T-helper 17 cell (primary cell): ENCODE results near the gene ITPRID2. TPM values are rescaled to one million over a fixed set of nuclear protein-coding genes. Genes with fewer than 3 reads are reported as not detected.

Experiments used
- ATAC-seq: fragments of 150-1000 bp; cut with Tn5 transposase; 2 replicates; pipeline ENCODE4 v1.10.0; 2021; ENCODE audit warnings: mild to moderate bottlenecking, moderate library complexity
- DNase-seq, 3 donors: peaks; one replicate each; pipeline versions ENCODE4 v3.0.0 to v3.0.0-alpha.2; 2020 to 2021
- H3K9me3 ChIP-seq: one replicate; pipeline ENCODE4 v1.7.0; 2013; ENCODE audit warnings: low read length, mild to moderate bottlenecking; ENCODE audit not compliant: control insufficient read depth, poor library complexity, severe bottlenecking
- H3K27ac Mint-ChIP-seq: one replicate; pipeline ENCODE4 v1.8.0; 2022; ENCODE audit warnings: mild to moderate bottlenecking, moderate library complexity, mixed read lengths
- H3K27me3 Mint-ChIP-seq: one replicate; pipeline ENCODE4 v1.8.0; 2022; ENCODE audit warnings: mixed read lengths
- H3K36me3 Mint-ChIP-seq: one replicate; pipeline ENCODE4 v1.8.0; 2022; ENCODE audit warnings: low read depth, mixed read lengths
- H3K4me1 Mint-ChIP-seq: one replicate; pipeline ENCODE4 v1.8.0; 2022; ENCODE audit warnings: mild to moderate bottlenecking, mixed read lengths
- H3K4me3 Mint-ChIP-seq: one replicate; pipeline ENCODE4 v1.8.0; 2022; ENCODE audit warnings: mild to moderate bottlenecking, moderate library complexity, mixed read lengths
- total RNA-seq, 4 donors: library from RNA in 2 of 4; stranded (reverse) in 2 of 4; gene quantifications; one replicate each; pipeline ENCODE4 v1.2.3 and lab custom pipeline; 2022 to 2026

Gene ITPRID2
- total RNA-seq = 10 to 100 TPM; 32.9 to 77.1 TPM
- total RNA-seq (lab: John Stamatoyannopoulos, UW) = 43.2 to 59.2 reads per million in 2 donors

DNA sequence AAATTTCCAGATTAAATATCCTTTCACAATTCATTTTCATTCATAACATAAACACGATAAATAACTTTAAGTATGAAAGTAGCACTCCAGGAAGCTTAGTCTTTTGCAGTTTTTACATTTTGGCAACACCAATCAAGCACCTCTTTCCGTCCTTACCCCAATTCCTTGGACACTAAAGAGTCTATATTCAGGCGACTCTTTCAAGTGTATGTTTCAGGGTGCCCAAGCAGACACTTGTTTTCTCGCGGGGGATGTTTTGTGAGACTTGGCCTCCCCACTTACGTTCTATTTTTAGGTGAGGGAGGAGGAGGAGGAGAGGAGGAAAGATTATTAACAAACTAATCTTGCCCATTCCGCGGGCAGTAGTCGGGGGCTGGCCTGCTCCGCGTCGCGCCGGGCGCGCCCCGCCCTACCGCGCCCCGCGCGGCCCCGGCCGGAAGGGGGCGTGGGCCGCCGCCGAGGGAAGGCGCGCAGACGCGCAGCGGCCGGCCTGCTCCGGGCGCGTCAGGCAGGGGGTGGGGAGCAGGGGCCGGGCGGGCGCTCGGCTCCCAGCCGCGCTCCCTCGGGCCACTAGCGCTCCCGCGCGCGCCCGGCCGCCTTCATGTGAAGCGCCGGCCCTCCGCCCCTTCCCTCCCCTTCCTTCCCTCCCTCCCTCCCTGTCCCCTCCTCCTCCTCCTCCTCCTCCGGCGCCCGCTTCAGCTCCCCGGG lies at the start of gene ITPRID2:
Gene ITPRID2 (plus strand): TSS at position 473 of the 708 bp plus-strand sequence. CDS start 337 bp downstream, outside the sequence.
- H3K27ac Mint-ChIP-seq = peak within 1 kb of the TSS; percentile 60
- no peaks in the 10 kb centered on the region for H3K36me3 Mint-ChIP-seq
- H3K4me3 Mint-ChIP-seq = peak within 1 kb of the TSS; percentile 97
- peak; percentile 93 for ATAC-seq
- H3K27me3 Mint-ChIP-seq = peaks cover 37% of the 10 kb centered on the region
- DNase-seq = peak; percentile 46 to 63 (median 46)
- H3K4me1 Mint-ChIP-seq = peaks cover 18% of the 10 kb centered on the region
- no peaks in the 10 kb centered on the region for H3K9me3 ChIP-seq

DNA sequence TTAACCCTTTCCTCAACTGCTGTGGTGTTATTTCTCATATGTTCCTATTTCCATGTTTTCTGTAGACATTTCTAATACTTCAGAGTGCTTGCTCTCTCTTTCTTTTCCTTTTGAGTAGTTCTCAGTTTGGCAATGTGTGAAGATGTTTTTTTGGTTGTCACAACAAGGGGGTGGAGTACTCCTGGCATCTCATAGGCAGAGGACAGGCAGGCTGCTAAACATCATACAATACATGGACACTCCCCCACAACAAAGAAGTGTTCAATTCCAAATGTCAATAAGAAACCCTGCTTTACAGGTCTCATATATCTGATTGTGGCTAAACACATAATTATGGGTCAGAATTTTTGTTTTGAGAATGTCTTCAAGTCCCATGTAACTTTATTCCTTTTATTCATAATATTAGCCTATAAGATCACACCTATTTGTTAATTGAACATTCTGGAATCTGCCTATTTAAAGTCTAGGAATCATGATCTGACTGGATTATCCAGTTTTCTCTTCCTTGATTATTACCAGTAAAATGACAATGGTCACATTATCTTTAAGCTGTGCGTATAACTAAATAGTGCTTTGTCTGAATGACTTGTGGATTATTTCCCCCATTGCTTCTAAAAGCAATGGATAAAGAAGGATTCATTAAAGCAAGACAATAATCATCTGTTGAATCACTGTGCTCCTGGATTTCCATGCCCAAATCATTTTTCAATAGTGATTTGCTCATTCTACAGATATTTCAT lies 46.8 kb upstream of the ITPRID2 start:
- DNase-seq (no peak), ATAC-seq (no peak)
- H3K4me3 Mint-ChIP-seq = no peak overlapping the region

DNA sequence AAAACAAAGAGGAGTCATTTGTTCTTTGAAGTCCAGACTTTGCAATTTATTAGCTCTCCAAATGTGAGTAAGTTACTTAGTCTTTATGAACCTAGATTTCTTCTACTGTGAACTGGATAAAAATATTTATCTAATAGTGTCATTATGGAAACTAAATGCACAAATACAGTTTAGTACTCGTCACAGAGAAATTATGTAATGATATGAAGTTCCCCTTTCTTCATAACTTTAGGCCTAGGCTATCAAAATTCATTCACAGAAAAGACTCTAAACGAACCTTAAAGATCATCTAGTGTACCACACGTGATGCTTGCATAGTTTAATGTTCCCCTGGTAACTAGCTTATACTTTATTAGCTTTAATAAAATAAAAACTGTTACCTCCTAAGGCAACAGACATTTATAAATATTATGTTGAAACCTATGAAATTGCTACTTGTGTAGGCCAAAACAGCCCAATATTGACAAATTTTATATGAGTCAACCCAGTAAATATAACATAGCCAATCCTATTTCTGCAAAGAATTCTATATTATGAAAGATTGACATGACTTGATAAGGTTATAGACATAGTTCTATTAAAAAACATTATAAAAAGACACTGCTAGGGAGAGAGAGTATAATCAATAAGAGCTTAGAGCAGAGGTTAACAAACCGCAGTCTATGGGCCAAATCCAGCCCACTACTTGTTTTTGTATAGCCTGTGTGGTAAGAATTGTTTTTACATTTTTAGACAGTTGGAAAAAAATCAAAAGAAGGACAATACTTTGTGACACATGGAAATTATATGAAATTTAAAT lies 44.9 kb upstream of the ITPRID2 start:
- no peaks in the 10 kb centered on the region for H3K9me3 ChIP-seq
- no peak overlapping the region for H3K27ac Mint-ChIP-seq
- H3K27me3 Mint-ChIP-seq = peaks cover 12% of the 10 kb centered on the region
- ATAC-seq = no peak
- no peaks in the 10 kb centered on the region for H3K36me3 Mint-ChIP-seq
- no peak overlapping the region for H3K4me3 Mint-ChIP-seq
- no peaks in the 10 kb centered on the region for H3K4me1 Mint-ChIP-seq
- no peak for DNase-seq

More for the DNA sequence above, 46.8 kb upstream of the ITPRID2 start:
- no peak overlapping the region for H3K27ac Mint-ChIP-seq
- H3K4me1 Mint-ChIP-seq = no peaks in the 10 kb centered on the region
- no peaks in the 10 kb centered on the region for H3K9me3 ChIP-seq
- peaks cover 17% of the 10 kb centered on the region for H3K27me3 Mint-ChIP-seq
- no peaks in the 10 kb centered on the region for H3K36me3 Mint-ChIP-seq

- Mint-ChIP-seq H3K27me3 (peaks cover 7% of the 10 kb centered on the region), H3K27ac (no peak overlapping the region)
These were observed 44.4 kb upstream of the ITPRID2 start for GRCh38 chr2:181847198-181847556.

DNA sequence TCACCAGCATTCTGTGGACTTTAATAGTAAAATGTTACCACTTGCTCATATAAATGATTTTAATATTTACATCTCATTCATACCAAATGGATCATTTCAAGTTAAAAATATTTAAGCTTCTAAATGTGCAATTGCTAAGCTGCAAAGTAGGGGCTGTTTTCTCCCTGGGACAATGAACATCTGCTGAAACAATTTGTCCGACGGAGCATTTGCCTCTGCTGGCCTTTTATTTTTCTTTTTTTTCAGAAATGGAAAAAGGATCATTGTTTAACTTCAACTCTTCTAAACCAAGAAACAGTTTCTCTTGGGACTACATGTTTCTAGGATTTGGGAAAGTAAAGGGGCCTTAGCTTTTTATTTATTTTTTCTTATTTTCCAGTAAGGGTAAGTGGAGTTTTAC lies 43.8 kb upstream of the ITPRID2 start:
- DNase-seq (no peak), ATAC-seq (no peak)
- Mint-ChIP-seq H3K36me3 (no peaks in the 10 kb centered on the region), H3K4me3 (no peak overlapping the region), H3K27me3 (peaks cover 7% of the 10 kb centered on the region), H3K4me1 (no peaks in the 10 kb centered on the region), H3K27ac (no peak overlapping the region)
- no peaks in the 10 kb centered on the region for H3K9me3 ChIP-seq

More at GRCh38 chr2:181847198-181847556, 44.4 kb upstream of the ITPRID2 start:
- Mint-ChIP-seq H3K4me3 (no peak overlapping the region), H3K36me3 (no peaks in the 10 kb centered on the region), H3K4me1 (no peaks in the 10 kb centered on the region)
- H3K9me3 ChIP-seq = no peaks in the 10 kb centered on the region
- no peak for ATAC-seq
- no peak for DNase-seq

GRCh38 chr2:181848261-181848886 lies 43.2 kb upstream of the ITPRID2 start:
- H3K27ac Mint-ChIP-seq = no peak overlapping the region
- no peaks in the 10 kb centered on the region for H3K36me3 Mint-ChIP-seq
- H3K4me3 Mint-ChIP-seq = no peak overlapping the region
- no peaks in the 10 kb centered on the region for H3K4me1 Mint-ChIP-seq
- DNase-seq (no peak), ATAC-seq (no peak)
- H3K27me3 Mint-ChIP-seq = peaks cover 7% of the 10 kb centered on the region
- no peaks in the 10 kb centered on the region for H3K9me3 ChIP-seq

DNA sequence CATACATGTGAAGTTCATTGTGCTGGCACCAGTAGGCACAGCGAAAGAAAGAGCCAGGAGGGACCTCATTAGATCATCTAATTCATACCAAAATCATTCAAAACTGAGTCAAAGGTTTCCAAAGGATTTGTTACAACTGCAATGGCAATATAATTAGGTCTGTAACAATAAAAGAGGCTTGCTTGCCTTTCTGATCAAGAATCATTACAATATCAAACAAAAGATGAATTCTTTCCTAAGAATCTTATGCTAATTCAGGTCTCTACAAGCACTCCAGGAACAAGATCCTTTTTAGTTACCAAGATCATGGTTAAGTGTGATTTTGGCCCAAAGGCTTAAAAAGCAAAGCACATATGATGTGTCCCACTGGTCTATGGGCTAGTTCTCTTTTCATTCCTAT lies 41.9 kb upstream of the ITPRID2 start:
- no peaks in the 10 kb centered on the region for H3K4me1 Mint-ChIP-seq
- no peaks in the 10 kb centered on the region for H3K9me3 ChIP-seq
- H3K4me3 Mint-ChIP-seq = no peak overlapping the region
- no peak overlapping the region for H3K27ac Mint-ChIP-seq
- peaks cover 9% of the 10 kb centered on the region for H3K27me3 Mint-ChIP-seq
- DNase-seq = no peak
- ATAC-seq = no peak
- H3K36me3 Mint-ChIP-seq = no peaks in the 10 kb centered on the region

DNA sequence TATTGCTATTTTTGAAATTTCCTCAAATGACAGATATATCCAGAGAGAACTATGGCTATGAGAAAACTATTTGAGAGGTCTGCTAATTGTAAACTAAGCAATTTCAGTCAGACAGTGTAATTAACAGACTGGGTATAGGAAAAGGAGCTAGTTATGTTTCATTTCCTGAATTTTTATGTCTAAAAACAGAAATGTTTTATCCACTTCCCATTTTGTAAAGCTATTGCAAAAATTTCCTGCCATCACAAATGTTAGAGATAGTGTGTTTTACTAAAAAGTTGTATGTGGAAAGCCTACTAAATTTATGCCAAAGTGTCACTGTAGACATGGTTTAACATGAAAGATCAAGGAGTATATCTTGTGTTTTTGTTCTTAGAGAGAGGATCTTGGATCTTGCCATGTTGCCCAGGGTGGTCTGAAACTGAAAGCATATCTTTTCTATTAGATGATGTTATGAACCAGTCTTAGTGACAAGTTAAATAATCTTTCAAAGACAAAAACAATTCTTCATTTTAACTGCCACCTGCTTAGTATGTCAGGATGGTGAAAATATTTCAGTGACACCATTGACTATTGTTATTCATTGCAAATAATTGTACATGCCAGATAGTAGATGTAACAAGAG lies 40.5 kb upstream of the ITPRID2 start:
- no peak for ATAC-seq

DNA sequence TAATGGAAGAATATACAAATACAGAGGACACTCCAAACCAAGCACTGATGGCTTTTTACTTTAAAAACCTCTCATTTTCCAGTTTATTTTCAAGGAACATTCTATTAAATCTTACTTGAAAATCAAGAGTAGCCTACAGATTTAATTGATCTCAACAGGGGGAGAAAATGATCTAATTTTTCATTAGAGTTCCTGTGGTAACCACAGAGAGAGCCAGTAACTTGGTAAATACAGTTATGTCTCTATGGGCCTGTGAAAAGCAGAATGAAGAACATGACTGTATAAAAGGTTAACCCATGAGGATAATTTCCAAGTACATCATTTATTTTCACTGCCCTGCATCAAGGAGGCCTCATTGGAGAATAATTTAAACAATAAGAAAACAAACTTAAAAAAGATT lies 39.8 kb upstream of the ITPRID2 start:
- DNase-seq (no peak), ATAC-seq (no peak)
- Mint-ChIP-seq H3K4me3 (no peak overlapping the region), H3K27ac (no peak overlapping the region), H3K27me3 (peaks cover 10% of the 10 kb centered on the region), H3K36me3 (no peaks in the 10 kb centered on the region), H3K4me1 (no peaks in the 10 kb centered on the region)
- no peaks in the 10 kb centered on the region for H3K9me3 ChIP-seq

More for the DNA sequence above, 40.5 kb upstream of the ITPRID2 start:
- Mint-ChIP-seq H3K36me3 (no peaks in the 10 kb centered on the region), H3K4me3 (no peak overlapping the region), H3K4me1 (no peaks in the 10 kb centered on the region), H3K27ac (no peak overlapping the region), H3K27me3 (peaks cover 5% of the 10 kb centered on the region)
- no peak for DNase-seq
- no peaks in the 10 kb centered on the region for H3K9me3 ChIP-seq

- no peaks in the 10 kb centered on the region for H3K36me3 Mint-ChIP-seq
- no peak overlapping the region for H3K27ac Mint-ChIP-seq
- ATAC-seq (no peak), DNase-seq (no peak)
- H3K4me1 Mint-ChIP-seq = no peaks in the 10 kb centered on the region
- H3K27me3 Mint-ChIP-seq = peaks cover 11% of the 10 kb centered on the region
- no peaks in the 10 kb centered on the region for H3K9me3 ChIP-seq
- H3K4me3 Mint-ChIP-seq = no peak overlapping the region
These were observed 37.8 kb upstream of the ITPRID2 start for GRCh38 chr2:181853696-181854095.

DNA sequence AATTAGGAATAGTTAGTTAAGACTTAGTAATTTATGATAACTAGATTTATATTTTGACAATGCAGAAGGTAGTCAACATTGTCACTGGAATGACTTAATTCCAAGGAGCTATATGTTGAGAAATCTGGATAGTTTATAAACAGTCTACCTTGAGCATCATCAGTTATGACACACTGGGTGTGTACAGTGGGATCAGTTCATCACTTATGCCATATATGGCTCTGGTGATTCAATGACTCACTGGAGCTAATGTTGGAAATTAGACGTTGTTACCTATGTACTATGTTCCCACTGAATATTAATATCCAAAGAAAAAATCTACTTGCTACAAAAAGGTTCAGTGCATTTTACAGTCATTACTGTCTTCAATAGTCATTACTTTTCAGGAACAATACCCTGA lies 34.0 kb upstream of the ITPRID2 start:
- DNase-seq (no peak), ATAC-seq (no peak)
- Mint-ChIP-seq H3K27me3 (peaks cover 16% of the 10 kb centered on the region), H3K27ac (no peak overlapping the region), H3K4me3 (no peak overlapping the region), H3K4me1 (peaks cover 2% of the 10 kb centered on the region), H3K36me3 (no peaks in the 10 kb centered on the region)
- no peaks in the 10 kb centered on the region for H3K9me3 ChIP-seq

DNA sequence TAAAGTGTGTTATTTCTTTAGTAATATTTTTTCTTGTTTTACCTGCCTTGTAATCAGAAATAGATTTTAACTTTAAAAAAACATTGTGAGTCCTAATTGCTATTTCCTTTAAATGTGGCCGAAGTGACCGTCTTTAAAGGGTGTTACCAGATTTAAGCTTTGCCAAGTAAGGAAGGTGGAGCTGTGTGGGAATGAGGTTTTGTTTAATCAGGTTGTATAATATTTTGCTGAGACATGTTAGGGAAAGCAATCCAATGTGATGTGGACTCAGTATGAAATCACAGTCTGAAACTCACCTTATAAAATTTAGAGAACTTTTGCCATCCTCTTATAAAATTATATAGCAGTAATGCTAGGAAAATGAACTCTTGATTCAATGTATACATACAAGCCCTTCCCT lies 32.9 kb upstream of the ITPRID2 start:
- H3K36me3 Mint-ChIP-seq = no peaks in the 10 kb centered on the region
- no peak for ATAC-seq
- H3K4me3 Mint-ChIP-seq = no peak overlapping the region
- H3K9me3 ChIP-seq = no peaks in the 10 kb centered on the region
- no peak overlapping the region for H3K27ac Mint-ChIP-seq
- H3K4me1 Mint-ChIP-seq = peaks cover 2% of the 10 kb centered on the region
- DNase-seq = no peak
- H3K27me3 Mint-ChIP-seq = peaks cover 16% of the 10 kb centered on the region
